Skeletal muscle tissue (tissue), 4 donors: ENCODE measurements around the gene ZNF687. TPM values are rescaled to one million over a fixed set of nuclear protein-coding genes. Genes with fewer than 3 reads are reported as not detected.

Experiments used
- H3K27ac ChIP-seq: one replicate; pipeline ENCODE4 v1.7.0; 2013; ENCODE audit warnings: mild to moderate bottlenecking, low read depth, low read length, inconsistent platforms
- H3K27me3 ChIP-seq, 3 donors: one replicate each; pipeline ENCODE4 v1.7.0; 2013; ENCODE audit warnings: low read length in 3 of 3; ENCODE audit not compliant: control insufficient read depth in 3 of 3, insufficient read depth in 3 of 3
- H3K36me3 ChIP-seq, 3 donors: one replicate each; pipeline ENCODE4 v1.7.0; 2013; ENCODE audit warnings: low read length in 3 of 3; ENCODE audit not compliant: control insufficient read depth in 3 of 3, insufficient read depth in 3 of 3
- H3K4me1 ChIP-seq, 3 donors: one replicate each; pipeline ENCODE4 v1.7.0; 2013; ENCODE audit warnings: low read length in 3 of 3, mild to moderate bottlenecking in 3 of 3; ENCODE audit not compliant: control insufficient read depth in 3 of 3, insufficient read depth in 3 of 3
- H3K4me3 ChIP-seq, 3 donors: one replicate each; pipeline ENCODE4 v1.7.0; 2013; ENCODE audit warnings: low read length in 3 of 3
- H3K9ac ChIP-seq, 3 donors: one replicate each; pipeline ENCODE4 v1.7.0; 2013; ENCODE audit warnings: low read length in 3 of 3, mild to moderate bottlenecking in 3 of 3, moderate library complexity in 2 of 3, low read depth in 1 of 3
- H3K9me3 ChIP-seq, 3 donors: one replicate each; pipeline ENCODE4 v1.7.0; 2013; ENCODE audit warnings: low read length in 3 of 3; ENCODE audit not compliant: control insufficient read depth in 3 of 3
- total RNA-seq: library from RNA; depleted of rRNA; stranded (reverse); fragments of >200 nt; gene quantifications from one replicate; pipeline ENCODE4 v1.2.3, GENCODE V29; 2014
- donor health status: Osteomylitis.

The ZNF687 gene
- total RNA-seq, 1 donor from 2014 or later, result 5.7 TPM

DNA sequence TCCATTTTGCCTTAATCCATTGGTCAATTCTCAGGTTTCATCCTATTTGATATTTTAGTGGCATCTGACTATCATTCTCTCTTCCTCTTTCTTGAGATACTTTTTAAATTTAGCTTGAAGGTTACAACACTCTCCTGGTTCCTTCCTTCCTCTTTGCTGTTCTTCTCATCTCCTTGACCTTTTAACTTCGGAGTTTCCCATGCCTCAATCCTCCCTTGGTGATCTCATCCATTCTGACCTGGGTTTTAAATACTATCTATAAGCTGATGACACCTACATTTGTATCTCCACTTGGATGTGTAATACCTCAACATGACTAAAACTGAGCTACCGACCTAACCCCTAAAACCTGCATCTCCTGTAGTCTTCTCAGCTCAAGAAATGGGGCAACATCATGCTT lies 4.8 kb upstream of the ZNF687 start:
- no peaks in the 10 kb centered on the region for H3K9me3 ChIP-seq
- H3K27ac ChIP-seq, result no peak overlapping the region
- H3K9ac ChIP-seq, result no peak overlapping the region
- no peak overlapping the region for H3K4me3 ChIP-seq
- no peaks in the 10 kb centered on the region for H3K27me3 ChIP-seq
- peaks cover 2 to 8% (median 7%) of the 10 kb centered on the region in 3 donors for H3K4me1 ChIP-seq
- H3K36me3 ChIP-seq, result peaks cover 2 to 6% (median 2%) of the 10 kb centered on the region in 3 donors

GRCh38 chr1:151281225-151281968 lies 702 bp upstream of the ZNF687 start:
- H3K27ac ChIP-seq, result peak overlapping the region; percentile 98
- H3K4me1 ChIP-seq, result peaks cover 15 to 36% (median 24%) of the 10 kb centered on the region in 3 donors
- no peaks in the 10 kb centered on the region for H3K27me3 ChIP-seq
- H3K9me3 ChIP-seq, result no peaks in the 10 kb centered on the region
- peak overlapping the region; percentile 77 to 100 (median 80) for H3K4me3 ChIP-seq
- peaks cover 6 to 13% (median 6%) of the 10 kb centered on the region in 3 donors for H3K36me3 ChIP-seq
- peak overlapping the region; percentile 88 to 96 (median 90) for H3K9ac ChIP-seq

GRCh38 chr1:151282883-151283725 lies 1.0 kb downstream of the ZNF687 start:
- H3K27me3 ChIP-seq, result no peaks in the 10 kb centered on the region
- peaks cover 22 to 30% (median 23%) of the 10 kb centered on the region in 3 donors for H3K36me3 ChIP-seq
- H3K27ac ChIP-seq, result peak overlapping the region; percentile 98
- H3K4me1 ChIP-seq, result peaks cover 15 to 36% (median 24%) of the 10 kb centered on the region in 3 donors
- no peaks in the 10 kb centered on the region for H3K9me3 ChIP-seq
- peak overlapping the region; percentile 89 to 90 (median 90) for H3K9ac ChIP-seq
- H3K4me3 ChIP-seq, result peak overlapping the region; percentile 79 to 100 (median 80)

DNA sequence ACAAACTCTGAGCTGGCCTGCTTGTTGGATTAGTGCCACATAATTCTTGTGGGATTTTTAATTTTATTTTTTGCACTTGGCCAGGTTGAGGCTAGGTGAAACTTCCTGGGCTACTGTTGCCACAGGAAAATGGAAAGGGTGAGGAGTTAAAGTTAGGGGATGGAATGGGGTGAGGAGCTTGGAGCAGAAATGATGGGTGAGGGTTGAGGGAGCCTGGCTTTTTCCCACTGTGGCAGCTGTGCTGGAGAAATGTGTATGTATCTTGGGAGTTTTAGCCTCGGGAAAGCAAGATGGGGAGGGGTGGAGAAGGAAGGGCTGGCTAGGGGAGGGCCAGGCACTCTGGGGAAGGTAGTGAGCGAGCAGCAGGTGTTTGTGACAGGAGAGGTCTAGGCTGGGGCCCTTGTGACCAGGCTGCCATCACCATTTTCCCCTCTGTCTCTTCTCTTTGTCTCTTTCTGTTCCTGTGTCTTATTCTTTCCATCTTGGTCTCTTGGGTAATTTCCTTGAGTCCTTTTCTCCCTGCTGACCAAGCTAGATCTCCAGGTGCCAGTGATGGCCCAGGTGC lies 2.0 kb downstream of the ZNF687 start:
- Histone ChIP-seq H3K4me3 (peak overlapping the region in 1 of 3 donors; percentile 100), H3K9me3 (no peaks in the 10 kb centered on the region), H3K4me1 (peaks cover 15 to 36% (median 24%) of the 10 kb centered on the region in 3 donors), H3K9ac (peak overlapping the region; percentile 2 to 90 (median 90)), H3K27ac (peak overlapping the region; percentile 98), H3K27me3 (no peaks in the 10 kb centered on the region), H3K36me3 (peaks cover 31 to 40% (median 32%) of the 10 kb centered on the region in 3 donors)

- Histone ChIP-seq H3K4me1 (peaks cover 13 to 28% (median 19%) of the 10 kb centered on the region in 3 donors), H3K4me3 (no peak overlapping the region), H3K36me3 (peaks cover 49 to 60% (median 51%) of the 10 kb centered on the region in 3 donors), H3K9me3 (no peaks in the 10 kb centered on the region), H3K9ac (no peak overlapping the region), H3K27ac (no peak overlapping the region), H3K27me3 (no peaks in the 10 kb centered on the region)
Measured at GRCh38 chr1:151286619-151287340, 4.7 kb downstream of the ZNF687 start.

DNA sequence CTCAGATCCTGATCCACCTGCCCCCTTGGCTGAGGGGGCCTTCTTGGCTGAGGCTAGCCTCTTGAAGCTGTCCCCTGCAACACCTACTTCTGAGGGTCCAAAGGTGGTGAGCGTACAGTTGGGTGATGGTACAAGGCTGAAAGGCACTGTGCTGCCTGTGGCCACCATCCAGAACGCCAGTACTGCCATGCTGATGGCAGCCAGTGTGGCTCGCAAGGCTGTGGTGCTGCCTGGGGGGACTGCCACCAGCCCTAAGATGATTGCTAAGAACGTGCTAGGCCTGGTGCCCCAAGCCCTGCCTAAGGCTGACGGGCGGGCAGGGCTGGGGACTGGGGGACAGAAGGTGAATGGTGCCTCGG lies 5.2 kb downstream of the ZNF687 start:
- Histone ChIP-seq H3K27me3 (no peaks in the 10 kb centered on the region), H3K9ac (no peak overlapping the region), H3K9me3 (no peaks in the 10 kb centered on the region), H3K4me1 (peaks cover 13 to 27% (median 19%) of the 10 kb centered on the region in 3 donors), H3K36me3 (peaks cover 54 to 65% (median 57%) of the 10 kb centered on the region in 3 donors), H3K27ac (no peak overlapping the region), H3K4me3 (no peak overlapping the region)

GRCh38 chr1:151287767-151288500 lies 5.8 kb downstream of the ZNF687 start:
- no peaks in the 10 kb centered on the region for H3K27me3 ChIP-seq
- peaks cover 60 to 71% (median 63%) of the 10 kb centered on the region in 3 donors for H3K36me3 ChIP-seq
- H3K4me1 ChIP-seq, result peaks cover 13 to 21% (median 17%) of the 10 kb centered on the region in 3 donors
- H3K9me3 ChIP-seq, result no peaks in the 10 kb centered on the region
- H3K4me3 ChIP-seq, result no peak overlapping the region
- no peak overlapping the region for H3K9ac ChIP-seq
- H3K27ac ChIP-seq, result no peak overlapping the region

DNA sequence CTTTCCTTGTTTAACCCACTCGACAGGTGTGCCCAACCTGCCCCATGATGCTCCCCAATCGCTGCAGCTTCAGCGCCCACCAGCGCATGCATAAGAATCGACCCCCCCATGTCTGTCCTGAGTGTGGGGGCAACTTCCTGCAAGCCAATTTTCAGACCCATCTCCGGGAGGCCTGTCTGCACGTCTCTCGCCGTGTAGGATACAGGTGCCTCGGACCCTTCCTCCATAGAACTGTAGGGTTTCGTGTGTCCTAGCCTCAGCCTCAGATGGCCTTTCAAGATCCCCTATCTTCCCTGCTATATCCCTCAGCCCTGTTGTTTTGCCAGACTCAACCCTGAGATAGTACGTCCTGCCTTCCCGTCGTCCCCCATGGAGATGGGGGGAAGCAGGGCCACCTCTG lies 6.4 kb downstream of the ZNF687 start:
- Histone ChIP-seq H3K36me3 (peaks cover 66 to 77% (median 68%) of the 10 kb centered on the region in 3 donors), H3K9ac (no peak overlapping the region), H3K27ac (no peak overlapping the region), H3K9me3 (no peaks in the 10 kb centered on the region), H3K27me3 (no peaks in the 10 kb centered on the region), H3K4me3 (no peak overlapping the region), H3K4me1 (peaks cover 7 to 16% (median 11%) of the 10 kb centered on the region in 3 donors)
